ENCODE data around the gene ZCWPW1. TPM values are rescaled to one million over a fixed set of nuclear protein-coding genes. Genes with fewer than 3 reads are reported as not detected.
"Not testable (repeated sequence)": the region's sequence is repeated elsewhere in the genome, so short reads cannot be mapped to it uniquely, and the experiment has no call there.

Gene ZCWPW1
- total RNA-seq, 1 experiment from 2014 or later: 5.2 TPM

DNA sequence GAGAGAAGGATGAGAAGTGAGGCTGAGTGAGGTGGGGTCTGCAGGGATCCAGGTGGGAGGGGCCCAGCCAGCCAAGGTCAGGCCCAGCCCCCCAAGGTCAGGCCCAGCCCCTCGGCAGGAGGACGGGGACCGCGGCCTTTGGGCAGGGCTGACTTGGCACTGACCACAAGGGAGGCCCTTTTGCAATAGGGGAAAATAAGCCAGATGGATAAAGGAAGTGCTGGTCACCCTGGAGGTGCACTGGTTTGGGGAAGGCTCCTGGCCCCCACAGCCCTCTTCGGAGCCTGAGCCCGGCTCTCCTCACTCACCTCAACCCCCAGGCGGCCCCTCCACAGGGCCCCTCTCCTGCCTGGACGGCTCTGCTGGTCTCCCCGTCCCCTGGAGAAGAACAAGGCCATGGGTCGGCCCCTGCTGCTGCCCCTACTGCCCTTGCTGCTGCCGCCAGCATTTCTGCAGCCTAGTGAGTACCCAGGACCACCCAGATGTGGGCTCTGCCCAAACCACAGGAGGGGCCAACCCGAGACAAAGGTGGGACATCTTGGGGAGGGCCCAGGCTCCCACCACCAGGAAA, 55.2 kb downstream of the ZCWPW1 start, which contains the start of gene PILRA:
PILRA (plus strand) TSS at position 227 of the 571 bp plus-strand sequence; CDS start at position 397, 170 bp downstream.
- no peak for DNase-seq (ENCODE audit: low read depth)

DNA sequence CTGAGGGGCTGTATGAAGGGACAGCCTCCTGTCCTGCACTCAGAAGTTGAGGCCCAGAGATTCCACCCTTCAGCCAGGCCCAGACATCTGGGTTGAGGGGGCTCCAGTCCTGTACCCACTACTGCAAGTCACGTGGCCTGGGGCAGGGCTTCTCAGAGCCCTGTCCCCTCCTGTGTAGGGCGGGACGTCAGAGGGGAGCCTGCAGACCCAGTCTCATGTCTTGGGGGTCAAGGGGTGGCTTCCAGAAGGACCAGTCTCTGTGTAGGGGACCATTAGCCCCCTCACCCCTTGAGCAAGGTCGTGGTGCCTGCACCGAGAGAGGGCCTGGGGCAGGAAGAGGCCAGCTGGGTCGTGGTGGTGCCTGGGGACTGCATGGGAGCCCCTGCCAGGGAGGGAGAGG, 55.8 kb downstream of the ZCWPW1 start:
- DNase-seq (ENCODE audit: low read depth): no peak

DNA sequence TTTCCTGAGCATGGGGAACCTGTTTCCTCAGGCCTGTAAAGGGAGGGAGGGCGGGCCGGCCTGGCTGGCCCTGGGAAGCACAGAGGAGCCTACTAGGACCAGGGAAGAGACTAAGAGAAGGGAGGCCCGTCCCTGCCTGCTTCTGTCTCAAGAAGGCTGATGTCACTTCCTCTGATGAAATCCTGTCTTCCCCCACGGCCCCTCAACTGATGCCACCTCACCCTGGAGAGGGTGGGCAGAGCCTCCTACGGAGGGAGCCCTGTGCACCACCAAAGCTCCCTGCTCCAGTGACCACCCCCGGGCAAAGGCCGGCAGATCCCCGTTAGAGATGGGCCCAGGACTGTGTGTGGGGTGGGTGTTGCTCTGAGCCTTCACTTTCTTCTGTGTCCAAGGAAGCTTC, 56.2 kb downstream of the ZCWPW1 start:
- DNase-seq (ENCODE audit: low read depth): no peak

DNA sequence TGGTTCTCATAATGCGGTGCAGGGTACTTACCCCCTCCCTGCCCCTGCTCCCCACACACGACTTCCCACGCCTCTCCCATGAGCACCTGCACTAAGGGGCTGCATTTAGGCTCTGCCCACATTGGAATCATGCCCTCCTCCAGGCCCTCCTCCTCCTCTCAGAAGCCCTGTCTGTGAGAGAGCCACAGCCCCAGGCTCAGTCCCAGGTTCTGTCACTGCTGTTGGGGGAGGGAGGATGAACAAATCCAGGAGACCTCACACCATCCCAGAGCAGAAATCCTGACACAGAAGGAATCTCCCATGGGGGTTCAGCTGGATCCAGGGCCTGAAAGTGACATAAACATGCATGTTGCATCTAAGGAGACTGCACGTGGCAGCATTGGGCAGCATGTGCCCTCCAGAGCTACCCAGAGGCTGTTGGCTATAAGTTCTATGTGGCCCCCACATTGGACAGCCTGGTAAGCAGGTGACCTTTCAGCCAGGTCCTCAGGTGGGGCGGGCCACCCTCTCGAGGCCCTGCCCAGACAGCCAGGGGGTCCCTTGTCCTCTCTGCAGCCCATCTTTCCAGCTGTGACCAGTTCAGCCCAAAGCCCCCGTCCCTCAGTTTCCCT, 56.8 kb downstream of the ZCWPW1 start:
- no peak for DNase-seq (ENCODE audit: low read depth)

DNA sequence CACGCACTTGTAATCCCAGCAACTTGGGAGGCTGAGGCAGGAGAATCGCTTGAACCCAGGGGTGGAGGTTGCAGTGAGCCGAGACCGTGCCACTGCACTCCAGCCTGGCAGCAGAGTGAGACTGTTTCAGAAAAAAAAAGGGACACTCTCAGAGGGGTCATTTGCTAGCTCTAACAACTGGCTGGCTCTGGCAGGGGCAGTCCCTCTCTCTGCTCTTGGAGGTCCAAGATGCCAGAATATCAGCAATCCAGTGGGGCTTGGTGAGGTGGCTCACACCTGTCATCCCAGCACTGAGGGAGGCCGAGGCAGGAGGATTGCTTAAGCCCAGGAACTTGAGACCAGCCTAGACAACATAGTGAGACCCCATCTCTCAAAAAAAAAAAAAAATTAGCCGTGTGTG, 57.8 kb downstream of the ZCWPW1 start:
- no peak for DNase-seq (ENCODE audit: low read depth)

DNA sequence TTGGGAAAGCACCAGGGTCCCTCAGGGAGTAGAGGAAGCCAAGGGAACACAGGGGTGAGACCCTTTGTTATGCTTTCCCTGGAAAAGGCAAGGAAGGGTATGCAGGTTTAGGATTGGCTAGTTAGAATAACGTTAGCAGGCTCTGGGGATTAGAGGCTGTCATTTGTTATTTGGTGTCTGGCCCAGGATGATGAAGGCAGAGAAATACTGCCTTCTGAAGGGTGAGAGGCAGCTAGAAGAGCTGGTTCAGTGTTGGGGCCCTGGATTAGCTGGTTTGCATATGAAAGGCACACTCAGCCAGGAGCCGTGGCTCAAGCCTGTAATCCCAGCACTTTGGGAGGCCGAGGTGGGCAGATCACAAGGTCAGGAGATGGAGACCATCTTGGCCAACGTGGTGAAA, 58.2 kb downstream of the ZCWPW1 start:
- DNase-seq (ENCODE audit: low read depth): no peak

DNA sequence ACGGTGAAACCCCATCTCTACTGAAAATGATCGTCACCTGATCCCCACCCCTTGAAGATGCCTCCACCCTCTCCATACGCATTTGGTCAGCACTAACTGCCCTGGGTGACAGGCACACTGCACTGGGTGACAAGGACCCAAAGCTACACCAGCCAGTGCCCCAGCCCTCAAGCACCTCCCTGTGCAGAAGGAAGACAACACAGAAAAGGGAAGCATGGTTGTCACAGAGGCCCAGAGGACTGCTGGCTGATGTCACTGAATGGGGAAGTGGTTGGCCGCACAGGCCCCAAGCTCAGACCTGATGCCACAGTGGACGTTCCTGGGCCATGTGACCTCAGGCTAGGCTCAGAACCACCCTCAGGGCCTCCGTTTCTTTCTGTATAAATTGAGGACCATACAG, 59.4 kb downstream of the ZCWPW1 start:
- DNase-seq (ENCODE audit: low read depth): no peak

DNA sequence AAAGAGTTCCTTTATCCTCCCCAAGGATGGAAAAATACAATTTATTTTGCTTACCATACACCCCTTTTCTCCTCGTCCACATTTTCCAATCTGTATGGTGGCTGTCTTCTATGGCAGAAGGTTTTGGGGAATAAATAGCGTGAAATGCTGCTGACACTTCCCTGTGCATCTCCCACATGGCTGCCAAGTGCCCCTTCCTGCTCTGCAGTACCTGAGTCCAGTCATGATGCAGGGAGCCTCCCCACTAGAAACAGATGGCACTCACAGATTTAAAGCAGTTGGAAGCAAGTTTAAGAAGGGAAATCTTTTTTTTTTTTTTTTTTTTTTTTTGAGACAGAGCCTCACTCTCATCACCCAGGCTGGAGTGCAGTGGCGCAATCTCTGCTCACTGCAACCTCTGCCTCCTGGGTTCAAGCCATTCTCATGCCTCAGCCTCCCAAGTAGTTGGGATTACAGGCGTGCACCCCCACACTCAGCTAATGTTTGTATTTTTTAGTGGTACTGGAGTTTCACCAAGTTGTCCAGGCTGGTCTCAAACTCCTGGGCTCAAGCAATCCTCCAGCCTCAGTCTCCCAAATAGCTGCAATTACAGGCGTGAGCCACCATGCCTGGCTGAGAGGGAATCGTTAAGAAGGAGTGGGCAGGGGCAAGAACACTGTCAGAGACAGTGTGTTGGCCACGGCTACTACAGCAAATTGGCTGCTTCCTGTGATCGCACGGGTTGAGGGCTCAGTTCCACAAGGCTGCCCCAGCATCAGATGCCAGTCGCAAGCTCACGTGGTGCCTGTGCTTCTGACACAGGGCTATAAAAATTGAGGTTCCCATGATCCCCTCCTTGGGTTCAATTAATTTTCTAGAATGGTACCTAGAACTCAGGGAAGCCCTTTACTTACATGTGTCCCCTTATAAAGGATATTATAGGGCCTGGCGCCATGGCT, 60.6 kb downstream of the ZCWPW1 start:
- DNase-seq (ENCODE audit: low read depth): no peak

DNA sequence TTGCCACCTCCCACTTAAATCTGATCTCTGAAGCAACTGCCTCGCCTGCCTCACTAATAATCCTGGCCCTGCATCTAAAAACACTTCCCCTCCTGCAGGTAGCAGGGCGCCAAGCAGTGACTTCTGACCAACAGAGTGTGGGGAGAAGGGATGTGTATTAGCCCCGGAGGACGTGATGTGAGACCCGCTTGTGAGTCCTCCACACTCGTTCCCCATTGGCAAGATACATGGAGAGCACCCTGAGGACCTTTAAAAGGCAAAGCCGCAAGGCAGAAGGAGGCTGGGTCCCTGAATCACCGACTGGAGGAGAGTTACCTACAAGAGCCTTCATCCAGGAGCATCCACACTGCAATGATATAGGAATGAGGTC, 61.3 kb downstream of the ZCWPW1 start:
- DNase-seq (ENCODE audit: low read depth): no peak

DNA sequence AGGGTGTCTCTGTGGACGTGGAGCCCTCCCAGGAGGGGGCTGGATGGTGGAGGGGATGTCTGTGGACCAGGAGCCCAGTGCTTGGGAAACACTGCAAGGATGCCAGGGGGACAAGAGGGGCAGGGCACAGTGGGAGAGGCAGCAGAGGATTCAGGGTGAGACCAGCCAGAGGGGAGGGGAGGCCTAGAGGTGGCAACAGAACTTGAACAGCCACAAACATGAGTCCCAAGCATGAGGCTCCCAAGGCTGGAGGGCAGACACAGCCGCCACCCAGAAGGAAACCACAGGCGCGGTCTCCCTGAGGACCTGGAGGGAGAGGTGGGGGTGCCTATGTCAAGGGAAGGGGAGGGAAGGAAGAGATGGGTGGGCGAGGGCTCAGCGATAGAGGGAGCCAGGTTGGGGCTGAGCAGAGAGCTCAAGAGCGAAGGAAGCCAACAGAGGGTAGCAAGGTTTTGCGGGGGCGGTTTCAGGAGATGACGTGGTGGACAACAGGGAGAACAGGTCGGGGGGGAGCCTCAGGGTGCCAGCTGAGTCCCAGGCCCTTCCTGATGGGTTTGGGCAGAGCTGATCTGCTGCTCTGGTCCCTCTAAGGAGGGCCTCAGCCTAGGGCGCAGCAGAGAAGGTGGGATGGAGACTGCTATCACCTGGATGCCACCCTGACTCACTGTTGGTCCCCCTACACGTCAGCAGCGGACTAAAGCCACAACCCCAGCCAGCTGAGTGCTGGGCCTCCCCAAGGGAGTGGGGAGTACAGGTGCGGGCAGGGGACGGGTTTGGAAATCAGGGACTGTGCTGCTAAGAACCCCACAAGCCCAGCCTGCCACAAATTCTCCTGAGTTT, 61.9 kb downstream of the ZCWPW1 start:
- no peak for DNase-seq (ENCODE audit: low read depth)

DNA sequence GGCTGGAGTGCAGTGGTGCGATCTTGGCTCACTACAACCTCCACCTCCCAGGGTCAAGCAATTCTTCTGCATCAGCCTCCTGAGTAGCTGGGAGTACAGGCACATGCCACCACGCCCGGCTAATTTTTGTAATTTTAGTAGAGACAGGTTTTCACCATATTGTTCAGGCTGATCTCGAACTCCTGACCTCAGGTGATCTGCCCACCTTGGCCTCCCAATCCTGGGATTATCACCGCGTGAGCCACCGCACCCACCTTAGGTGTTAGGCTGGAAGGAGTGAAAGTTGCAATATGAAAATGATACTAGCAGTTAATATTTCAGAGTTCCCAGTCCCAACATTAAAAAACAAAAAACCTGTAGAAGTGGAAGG, 62.5 kb downstream of the ZCWPW1 start:
- not testable (repeated sequence) for DNase-seq (ENCODE audit: low read depth)

DNA sequence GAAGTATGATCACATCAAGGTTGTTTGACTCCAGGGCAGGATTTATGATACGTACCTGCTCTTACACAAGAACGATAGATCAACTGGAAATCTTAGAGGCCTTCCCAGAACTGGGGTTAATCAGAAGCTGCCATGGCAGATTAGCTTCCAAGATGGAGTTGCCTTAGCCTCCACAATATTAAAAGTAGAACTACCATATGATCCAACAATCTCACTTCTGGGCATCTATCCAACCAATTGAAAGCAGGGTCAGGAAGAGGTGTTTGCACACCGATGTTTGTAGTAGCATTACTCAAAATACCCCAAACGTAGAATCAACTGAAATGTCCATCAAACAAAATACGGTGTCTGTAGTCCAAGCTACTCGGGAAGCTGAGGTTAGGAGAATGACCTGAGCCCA, 64.0 kb downstream of the ZCWPW1 start:
- no peak for DNase-seq (ENCODE audit: low read depth)

DNA sequence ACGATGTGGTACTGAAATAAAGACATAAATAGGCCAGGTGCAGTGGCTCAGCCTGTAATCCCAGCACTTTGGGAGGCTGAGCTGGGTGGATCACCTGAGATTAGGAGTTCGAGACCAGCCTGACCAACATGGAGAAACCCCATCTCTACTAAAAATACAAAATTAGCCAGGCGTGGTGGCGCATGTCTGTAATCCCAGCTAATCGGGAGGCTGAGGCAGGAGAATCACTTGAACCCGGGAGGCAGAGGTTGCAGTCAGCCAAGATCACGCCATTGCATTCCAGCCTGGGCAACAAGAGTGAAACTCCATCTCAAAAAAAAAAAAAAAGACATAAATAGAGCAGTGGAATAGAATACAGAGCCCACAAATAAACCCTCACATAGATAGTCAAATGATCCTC, 64.7 kb downstream of the ZCWPW1 start:
- not testable (repeated sequence) for DNase-seq (ENCODE audit: low read depth)

DNA sequence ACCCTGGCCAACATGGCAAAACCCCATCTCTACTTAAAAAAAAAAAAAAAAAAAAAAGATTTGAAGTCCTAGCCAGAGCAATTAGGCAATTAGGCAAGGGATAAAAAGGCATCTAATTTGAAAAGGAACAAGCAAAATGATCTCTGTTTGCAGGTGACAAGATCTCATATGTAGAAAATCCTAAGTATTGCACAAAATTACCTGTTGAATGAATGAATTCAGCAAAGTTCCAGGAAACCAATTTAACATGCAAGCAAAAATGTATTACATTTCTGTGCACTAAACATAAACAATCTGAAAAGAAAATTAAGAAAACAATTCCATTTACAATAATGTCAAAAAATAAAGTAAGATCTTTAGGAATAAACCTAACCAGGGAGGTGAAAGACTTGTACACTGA, 65.4 kb downstream of the ZCWPW1 start:
- DNase-seq (ENCODE audit: low read depth): no peak

DNA sequence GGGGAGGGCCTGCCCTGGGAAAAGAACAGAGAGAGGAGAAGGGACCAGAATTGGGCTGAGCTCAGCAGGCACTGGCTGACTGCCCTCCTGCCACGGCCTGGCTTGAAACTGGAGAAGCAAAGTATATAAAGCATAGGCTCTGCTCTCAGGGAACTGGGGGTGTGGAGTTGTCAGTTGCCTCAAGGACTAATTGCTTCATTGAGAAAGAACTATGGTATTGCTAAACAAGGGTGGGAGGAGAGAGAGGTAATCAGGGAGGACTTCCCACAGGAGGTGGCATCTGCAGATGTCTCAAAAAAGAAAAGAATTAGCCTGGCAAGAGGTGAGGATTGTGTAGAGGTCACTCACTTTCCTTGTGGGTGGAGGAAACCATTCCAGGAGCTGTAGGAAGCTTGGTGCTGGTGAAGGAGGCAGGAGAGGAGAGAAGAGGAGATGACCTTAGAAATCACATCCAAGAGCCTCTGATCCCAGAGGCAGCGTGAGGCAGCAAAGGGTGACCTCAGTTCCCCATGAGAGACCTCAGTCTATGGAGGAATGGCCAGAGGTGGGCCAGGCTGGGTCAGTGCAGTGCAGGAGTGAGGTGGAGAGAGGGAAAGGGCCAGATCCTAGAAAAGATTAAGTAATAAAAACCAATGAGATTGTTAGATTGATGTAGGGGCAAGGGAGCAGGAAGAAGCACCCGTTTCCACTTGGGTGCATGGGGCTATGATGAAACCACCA, 68.2 kb downstream of the ZCWPW1 start:
- no peak for DNase-seq (ENCODE audit: low read depth)

DNA sequence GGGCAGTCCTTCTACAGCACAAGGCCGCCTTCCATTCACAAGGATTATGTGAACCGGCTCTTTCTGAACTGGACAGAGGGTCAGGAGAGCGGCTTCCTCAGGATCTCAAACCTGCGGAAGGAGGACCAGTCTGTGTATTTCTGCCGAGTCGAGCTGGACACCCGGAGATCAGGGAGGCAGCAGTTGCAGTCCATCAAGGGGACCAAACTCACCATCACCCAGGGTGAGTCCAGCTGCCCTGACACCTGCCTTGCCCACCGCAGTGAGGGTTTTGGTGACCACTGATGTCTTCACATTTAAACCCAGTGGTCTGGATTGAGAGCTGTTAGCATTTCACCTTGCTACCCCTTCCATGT, 69.7 kb downstream of the ZCWPW1 start:
- DNase-seq (ENCODE audit: low read depth): no peak

DNA sequence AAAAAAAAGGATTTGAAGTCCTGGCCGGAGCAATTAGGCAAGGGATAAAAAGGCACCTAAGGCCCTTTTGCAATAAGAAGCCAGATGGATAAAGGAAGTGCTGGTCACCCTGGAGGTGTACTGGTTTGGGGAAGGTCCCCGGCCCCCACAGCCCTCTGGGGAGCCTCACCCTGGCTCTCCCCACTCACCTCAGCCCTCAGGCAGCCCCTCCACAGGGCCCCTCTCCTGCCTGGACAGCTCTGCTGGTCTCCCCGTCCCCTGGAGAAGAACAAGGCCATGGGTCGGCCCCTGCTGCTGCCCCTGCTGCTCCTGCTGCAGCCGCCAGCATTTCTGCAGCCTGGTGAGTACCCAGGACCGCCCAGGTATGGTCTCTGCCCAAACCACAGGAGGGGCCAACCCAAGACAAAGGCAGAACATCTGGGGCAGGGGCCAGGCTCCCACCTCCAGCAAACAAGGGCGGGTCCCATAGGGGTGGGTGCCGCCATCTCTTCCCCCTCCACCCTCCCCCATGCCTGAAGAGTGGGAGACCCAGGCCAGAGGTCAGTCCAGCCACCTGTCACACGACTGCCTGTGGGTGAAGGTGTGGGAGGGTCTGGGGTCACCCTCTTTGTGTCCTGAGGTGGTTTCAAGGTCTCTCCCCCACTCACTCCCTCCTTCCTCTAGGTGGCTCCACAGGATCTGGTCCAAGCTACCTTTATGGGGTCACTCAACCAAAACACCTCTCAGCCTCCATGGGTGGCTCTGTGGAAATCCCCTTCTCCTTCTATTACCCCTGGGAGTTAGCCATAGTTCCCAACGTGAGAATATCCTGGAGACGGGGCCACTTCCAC, 70.3 kb downstream of the ZCWPW1 start, which contains the start of gene PILRB:
PILRB (plus strand) TSS at position 91 of the 830 bp plus-strand sequence; CDS start at position 277, 186 bp downstream.
- DNase-seq (ENCODE audit: low read depth): no peak

DNA sequence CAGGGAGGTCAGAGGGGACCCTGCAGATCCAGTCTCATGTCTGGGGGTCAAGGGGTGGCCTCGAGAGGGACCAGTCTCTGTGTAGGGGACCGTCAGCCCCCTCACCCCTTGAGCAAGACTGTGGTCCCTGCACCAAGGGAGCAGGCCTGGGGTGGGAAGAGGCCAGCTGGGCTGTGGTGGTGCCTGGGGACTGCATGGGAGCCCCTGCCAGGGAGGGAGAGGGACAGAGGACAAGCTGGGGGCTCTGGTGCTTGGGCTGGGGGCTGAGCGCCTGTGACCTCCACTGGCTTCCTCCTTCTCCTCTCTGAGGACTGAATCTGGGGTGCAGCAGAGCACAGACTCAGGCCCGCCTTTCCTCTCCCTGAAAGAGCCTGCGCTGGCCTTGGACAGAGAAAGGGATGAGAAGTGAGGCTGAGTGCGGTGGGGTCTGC, 71.4 kb downstream of the ZCWPW1 start:
- no peak for DNase-seq (ENCODE audit: low read depth)

DNA sequence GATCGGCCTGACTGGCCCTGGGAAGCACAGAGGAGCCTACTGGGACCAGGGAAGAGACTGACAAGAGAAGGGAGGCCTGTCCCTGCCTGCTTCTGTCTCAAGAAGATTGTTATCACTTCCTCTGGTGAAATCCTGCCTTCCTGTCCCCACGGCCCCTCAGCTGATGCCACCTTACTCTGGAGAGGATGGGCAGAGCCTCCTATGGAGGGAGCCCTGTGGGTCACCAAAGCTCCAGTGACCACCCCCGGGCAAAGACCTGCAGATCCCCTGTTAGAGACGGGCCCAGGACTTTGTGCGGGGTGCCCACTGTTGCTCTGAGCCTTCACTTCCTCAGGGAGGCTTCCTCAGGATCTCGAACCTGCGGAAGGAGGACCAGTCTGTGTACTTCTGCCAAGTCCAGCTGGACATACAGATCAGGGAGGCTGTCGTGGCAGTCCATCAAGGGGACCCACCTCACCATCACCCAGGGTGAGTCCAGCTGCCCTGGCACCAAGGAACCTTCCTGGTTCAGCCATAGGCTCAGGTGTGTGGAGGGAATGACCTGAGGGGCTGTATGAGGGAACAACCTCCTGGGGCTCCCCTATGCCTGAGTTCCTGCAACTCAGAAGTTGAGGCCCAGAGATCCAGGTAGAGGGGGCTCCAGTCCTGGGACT, 72.0 kb downstream of the ZCWPW1 start:
- no peak for DNase-seq (ENCODE audit: low read depth)

Measured in M059J (cell line).